ENCODE results near the gene NUAK2. TPM values are rescaled to one million over a fixed set of nuclear protein-coding genes. Genes with fewer than 3 reads are reported as not detected.

NUAK2 gene
- total RNA-seq, 1 experiment from 2014 or later: 9.2 TPM

DNA sequence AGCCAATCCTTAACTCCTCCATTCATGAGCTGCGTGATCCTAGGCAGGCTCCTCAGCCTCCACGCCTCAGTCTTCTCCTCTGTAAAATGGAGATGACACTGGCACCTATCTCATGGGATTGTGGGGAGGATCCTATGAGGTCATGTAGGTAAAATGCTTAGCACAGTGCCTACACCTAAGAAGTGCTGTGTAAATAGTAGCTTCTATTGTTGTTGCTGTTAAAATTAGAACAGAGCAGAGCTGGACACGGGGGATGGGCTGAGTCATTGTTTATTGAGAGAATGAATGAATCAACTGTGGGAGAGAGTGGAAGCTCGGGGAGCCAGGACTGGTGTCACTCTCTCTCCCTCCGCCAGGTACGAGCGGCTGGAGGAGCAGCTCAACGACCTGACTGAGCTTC is 50.8 kb downstream of the NUAK2 start:
- no peak for DNase-seq
- no peaks in the 10 kb centered on the region; the same call in 1 of the 2 replicates for H3K36me3 ChIP-seq (replicated peaks; ENCODE audit: control insufficient read depth, insufficient read depth, low read length)
- no peaks in the 10 kb centered on the region for H3K27me3 ChIP-seq (ENCODE audit: control insufficient read depth, insufficient read depth, low read length)
- H3K4me3 ChIP-seq (ENCODE audit: insufficient read depth, low read depth, low read length): no peak overlapping the region

- DNase-seq: no peak
- Histone ChIP-seq H3K4me3 (ENCODE audit: insufficient read depth, low read depth, low read length) (no peak overlapping the region), H3K36me3 (replicated peaks; ENCODE audit: control insufficient read depth, insufficient read depth, low read length) (no peaks in the 10 kb centered on the region; the same call in 1 of the 2 replicates), H3K27me3 (ENCODE audit: control insufficient read depth, insufficient read depth, low read length) (no peaks in the 10 kb centered on the region)
Observed at GRCh38 chr1:205270271-205270670, 51.3 kb downstream of the NUAK2 start.

GRCh38 chr1:205269711-205270110 is 51.8 kb downstream of the NUAK2 start:
- no peaks in the 10 kb centered on the region for H3K27me3 ChIP-seq (ENCODE audit: control insufficient read depth, insufficient read depth, low read length)
- H3K4me3 ChIP-seq (ENCODE audit: insufficient read depth, low read depth, low read length): no peak overlapping the region
- H3K36me3 ChIP-seq (replicated peaks; ENCODE audit: control insufficient read depth, insufficient read depth, low read length): no peaks in the 10 kb centered on the region; the same call in 1 of the 2 replicates
- DNase-seq: no peak

DNA sequence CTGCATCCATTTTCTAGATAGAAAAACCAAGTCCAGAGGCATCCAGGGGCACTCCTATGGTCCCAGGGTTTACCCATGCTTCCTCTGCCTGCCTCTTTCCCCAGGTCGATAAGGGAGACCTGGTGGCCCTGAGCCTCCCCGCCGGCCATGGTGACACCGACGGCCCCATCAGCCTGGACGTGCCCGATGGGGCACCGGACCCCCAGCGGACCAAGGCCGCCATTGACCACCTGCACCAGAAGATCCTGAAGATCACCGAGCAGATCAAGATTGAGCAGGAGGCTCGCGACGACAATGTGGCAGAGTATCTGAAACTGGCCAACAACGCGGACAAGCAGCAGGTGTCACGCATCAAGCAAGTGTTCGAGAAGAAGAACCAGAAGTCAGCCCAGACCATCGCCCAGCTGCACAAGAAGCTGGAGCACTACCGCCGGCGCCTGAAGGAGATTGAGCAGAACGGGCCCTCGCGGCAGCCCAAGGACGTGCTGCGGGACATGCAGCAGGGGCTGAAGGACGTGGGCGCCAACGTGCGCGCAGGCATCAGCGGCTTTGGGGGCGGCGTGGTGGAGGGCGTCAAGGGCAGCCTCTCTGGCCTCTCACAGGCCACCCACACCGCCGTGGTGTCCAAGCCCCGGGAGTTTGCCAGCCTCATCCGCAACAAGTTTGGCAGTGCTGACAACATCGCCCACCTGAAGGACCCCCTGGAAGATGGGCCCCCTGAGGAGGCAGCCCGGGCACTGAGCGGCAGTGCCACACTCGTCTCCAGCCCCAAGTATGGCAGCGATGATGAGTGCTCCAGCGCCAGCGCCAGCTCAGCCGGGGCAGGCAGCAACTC is 52.5 kb downstream of the NUAK2 start:
- no peak overlapping the region for H3K4me3 ChIP-seq (ENCODE audit: insufficient read depth, low read depth, low read length)
- no peaks in the 10 kb centered on the region for H3K27me3 ChIP-seq (ENCODE audit: control insufficient read depth, insufficient read depth, low read length)
- no peak for DNase-seq
- no peaks in the 10 kb centered on the region; the same call in 1 of the 2 replicates for H3K36me3 ChIP-seq (replicated peaks; ENCODE audit: control insufficient read depth, insufficient read depth, low read length)

DNA sequence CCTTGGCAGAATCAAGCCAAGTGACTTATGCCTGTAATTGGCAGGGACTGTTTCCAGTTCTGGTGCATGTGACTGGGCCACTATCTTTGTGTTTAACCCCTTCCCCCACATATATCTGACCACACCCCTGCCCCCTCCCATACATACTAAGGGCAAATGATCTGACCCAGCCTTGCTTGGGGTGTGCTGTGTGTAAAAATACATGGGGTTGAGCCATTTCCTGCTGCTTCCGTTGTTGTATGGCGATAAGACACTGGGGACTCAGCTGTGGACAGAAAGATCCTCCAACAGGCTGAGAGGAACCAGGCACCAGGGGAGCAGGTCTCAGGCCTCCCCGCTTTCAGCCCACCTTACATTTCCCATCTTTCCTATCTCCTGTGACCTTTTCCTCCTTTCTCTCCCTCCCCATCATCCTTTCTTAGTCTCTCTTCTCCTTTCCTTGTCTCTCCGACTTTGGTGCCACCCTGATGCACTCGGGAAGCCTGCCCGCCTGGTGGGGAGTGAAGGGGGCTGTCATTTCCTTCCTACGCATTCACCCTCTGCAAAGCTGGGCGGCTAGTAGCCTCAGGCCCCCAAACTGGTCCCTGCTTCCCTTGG is 54.1 kb downstream of the NUAK2 start:
- Histone ChIP-seq H3K4me3 (ENCODE audit: insufficient read depth, low read depth, low read length) (no peak overlapping the region), H3K36me3 (replicated peaks; ENCODE audit: control insufficient read depth, insufficient read depth, low read length) (no peaks in the 10 kb centered on the region; the same call in 1 of the 2 replicates)
- no peak for DNase-seq

DNA sequence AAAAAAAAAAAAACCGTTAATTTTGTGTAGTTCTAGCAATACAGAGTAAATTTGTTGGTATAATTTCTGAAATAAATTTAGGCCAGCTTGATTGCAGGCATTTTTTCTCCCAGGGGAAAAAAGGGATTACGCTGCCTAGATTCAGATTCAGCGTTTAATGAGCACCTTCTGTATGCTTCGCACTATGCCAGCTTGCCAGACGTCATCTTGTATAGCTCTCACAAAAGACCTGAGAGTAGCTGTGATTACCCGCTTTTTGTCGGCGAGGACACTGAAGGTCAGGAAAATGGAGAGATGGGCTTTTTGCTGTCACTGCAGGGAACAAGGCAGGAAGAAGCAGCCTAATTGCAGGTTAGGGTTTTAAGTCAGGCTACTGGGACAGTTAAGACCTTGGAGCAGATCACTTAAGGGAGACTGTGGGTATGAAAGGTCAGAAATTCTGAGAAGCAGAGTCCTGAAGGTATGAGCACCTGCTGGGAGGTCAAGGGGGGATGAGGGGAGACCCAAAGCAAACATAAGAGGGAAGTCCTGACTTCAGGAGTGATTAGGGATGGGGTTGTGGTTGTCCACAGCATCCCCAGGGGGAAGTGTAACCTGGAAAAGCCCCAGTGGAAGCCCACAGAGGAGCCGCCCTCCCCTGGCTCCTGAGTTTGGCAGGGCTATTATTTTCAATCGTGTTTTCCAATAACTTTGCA is 54.8 kb downstream of the NUAK2 start:
- no peaks in the 10 kb centered on the region for H3K27me3 ChIP-seq (ENCODE audit: control insufficient read depth, insufficient read depth, low read length)

More for the DNA sequence above, 54.1 kb downstream of the NUAK2 start:
- no peaks in the 10 kb centered on the region for H3K27me3 ChIP-seq (ENCODE audit: control insufficient read depth, insufficient read depth, low read length)

GRCh38 chr1:205263580-205264190 is 57.9 kb downstream of the NUAK2 start:
- no peaks in the 10 kb centered on the region for H3K27me3 ChIP-seq (ENCODE audit: control insufficient read depth, insufficient read depth, low read length)
- H3K4me3 ChIP-seq (ENCODE audit: insufficient read depth, low read depth, low read length): no peak overlapping the region
- DNase-seq: no peak
- no peaks in the 10 kb centered on the region for H3K36me3 ChIP-seq (replicated peaks; ENCODE audit: control insufficient read depth, insufficient read depth, low read length)

More for the DNA sequence above, 54.8 kb downstream of the NUAK2 start:
- no peak for DNase-seq
- no peaks in the 10 kb centered on the region for H3K36me3 ChIP-seq (replicated peaks; ENCODE audit: control insufficient read depth, insufficient read depth, low read length)
- H3K4me3 ChIP-seq (ENCODE audit: insufficient read depth, low read depth, low read length): no peak overlapping the region

- Histone ChIP-seq H3K4me3 (ENCODE audit: insufficient read depth, low read depth, low read length) (no peak overlapping the region), H3K36me3 (replicated peaks; ENCODE audit: control insufficient read depth, insufficient read depth, low read length) (no peaks in the 10 kb centered on the region), H3K27me3 (ENCODE audit: control insufficient read depth, insufficient read depth, low read length) (no peaks in the 10 kb centered on the region)
- DNase-seq: no peak
Observed at GRCh38 chr1:205262731-205263171, 58.8 kb downstream of the NUAK2 start.

DNA sequence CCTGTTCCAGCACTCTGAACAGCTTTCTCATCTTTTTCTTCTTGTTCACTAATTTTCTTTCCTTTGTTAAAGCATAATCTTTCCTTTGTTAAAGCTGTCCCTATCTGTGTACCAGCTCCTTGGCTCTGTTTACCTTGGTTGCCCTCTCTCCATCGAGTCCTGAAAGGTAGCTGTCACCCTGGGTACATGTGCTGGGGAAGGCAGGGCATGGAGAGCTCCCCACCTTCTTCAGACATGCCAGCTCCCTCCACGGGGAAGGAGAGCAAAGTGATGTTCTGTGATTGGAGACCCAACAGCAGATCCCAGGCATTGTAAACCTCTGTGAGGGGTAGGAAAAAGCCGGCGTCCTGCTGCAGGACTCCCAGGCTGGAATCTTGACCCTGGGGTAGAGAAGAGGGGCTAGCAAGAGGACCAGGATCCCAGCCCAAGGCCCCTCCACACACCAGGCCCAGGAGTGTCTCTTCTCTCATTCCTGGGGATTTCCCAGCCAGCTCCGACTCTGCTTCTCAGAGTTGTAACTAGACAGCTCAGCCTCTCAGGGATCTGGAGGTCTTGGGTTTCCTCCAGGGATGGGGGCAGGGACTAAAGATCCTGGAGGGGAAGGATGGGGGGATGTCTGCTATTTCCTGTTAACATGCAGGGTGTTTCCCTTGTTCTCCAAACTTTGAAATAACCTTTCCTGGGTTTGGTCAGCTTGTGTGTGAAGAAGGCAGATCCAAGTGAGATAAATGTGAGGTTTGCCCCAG is 59.4 kb downstream of the NUAK2 start:
- no peak overlapping the region for H3K4me3 ChIP-seq (ENCODE audit: insufficient read depth, low read depth, low read length)
- H3K27me3 ChIP-seq (ENCODE audit: control insufficient read depth, insufficient read depth, low read length): no peaks in the 10 kb centered on the region
- DNase-seq: peak; percentile 70
- no peaks in the 10 kb centered on the region for H3K36me3 ChIP-seq (replicated peaks; ENCODE audit: control insufficient read depth, insufficient read depth, low read length)

DNA sequence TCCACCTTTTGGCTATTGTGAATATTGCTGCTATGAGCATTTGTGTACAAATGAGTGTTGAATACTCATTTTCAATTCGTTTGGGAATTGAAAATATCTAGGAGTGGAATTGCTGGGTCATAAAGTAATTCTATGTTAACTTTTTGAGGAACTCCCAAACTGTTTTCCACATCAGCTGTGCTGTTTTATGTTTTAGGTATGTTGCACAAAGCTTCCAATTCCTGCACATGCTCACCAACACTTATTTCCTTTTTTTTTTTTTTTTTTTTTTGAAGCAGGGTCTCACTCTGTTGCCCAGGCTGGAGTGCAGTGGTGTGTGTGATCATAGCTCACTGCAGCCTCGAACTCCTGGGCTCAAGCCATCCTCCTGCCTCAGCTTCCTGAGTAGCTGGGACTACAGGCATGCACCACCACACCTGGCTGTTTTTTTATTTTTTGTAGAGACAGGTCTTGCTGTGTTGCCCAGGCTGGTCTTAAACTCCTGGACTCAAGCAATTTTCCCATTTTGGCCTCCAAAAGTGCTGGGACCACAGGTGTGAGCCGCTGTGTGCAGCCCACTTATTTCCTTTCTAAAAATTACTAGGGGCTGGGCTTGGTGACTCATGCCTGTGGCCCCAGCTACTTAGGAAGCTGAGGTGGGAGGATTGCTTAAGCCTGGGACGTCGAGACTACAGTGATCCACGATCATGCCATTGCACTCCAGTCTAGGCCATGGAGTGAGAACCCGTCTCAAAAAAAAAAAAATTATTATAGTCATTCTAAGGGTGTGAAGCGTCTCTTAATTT is 60.4 kb downstream of the NUAK2 start:
- Histone ChIP-seq H3K4me3 (ENCODE audit: insufficient read depth, low read depth, low read length) (no peak overlapping the region), H3K36me3 (replicated peaks; ENCODE audit: control insufficient read depth, insufficient read depth, low read length) (no peaks in the 10 kb centered on the region), H3K27me3 (ENCODE audit: control insufficient read depth, insufficient read depth, low read length) (no peaks in the 10 kb centered on the region)
- no peak for DNase-seq

- no peak for DNase-seq
- H3K36me3 ChIP-seq (replicated peaks; ENCODE audit: control insufficient read depth, insufficient read depth, low read length): no peaks in the 10 kb centered on the region
- no peaks in the 10 kb centered on the region for H3K27me3 ChIP-seq (ENCODE audit: control insufficient read depth, insufficient read depth, low read length)
- H3K4me3 ChIP-seq (ENCODE audit: insufficient read depth, low read depth, low read length): no peak overlapping the region
Observed at GRCh38 chr1:205259998-205260397, 61.5 kb downstream of the NUAK2 start.

GRCh38 chr1:205259324-205259832 is 62.2 kb downstream of the NUAK2 start:
- no peak for DNase-seq
- no peak overlapping the region for H3K4me3 ChIP-seq (ENCODE audit: insufficient read depth, low read depth, low read length)
- H3K27me3 ChIP-seq (ENCODE audit: control insufficient read depth, insufficient read depth, low read length): no peaks in the 10 kb centered on the region
- no peaks in the 10 kb centered on the region for H3K36me3 ChIP-seq (replicated peaks; ENCODE audit: control insufficient read depth, insufficient read depth, low read length)

DNA sequence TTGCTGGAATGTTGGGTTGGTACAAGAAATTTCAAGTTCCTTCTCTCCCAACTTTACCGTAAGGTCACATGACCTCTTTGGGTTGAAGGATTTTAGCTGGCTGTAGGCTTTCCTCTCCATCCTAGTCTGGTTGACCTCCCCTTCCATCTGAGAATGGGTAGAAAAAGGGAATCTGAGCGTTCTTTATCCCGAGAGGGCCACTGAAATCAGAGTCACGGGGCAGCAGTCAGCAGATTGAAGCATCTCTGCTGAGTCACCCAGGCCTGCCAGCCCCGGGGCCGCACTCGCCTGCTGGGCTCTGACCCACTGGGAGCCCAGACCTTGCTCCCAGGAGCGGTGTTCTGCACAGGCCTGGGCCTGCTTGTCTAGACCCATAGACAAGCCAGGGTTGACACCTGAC is 62.8 kb downstream of the NUAK2 start:
- DNase-seq: peak; percentile 70
- no peak overlapping the region for H3K4me3 ChIP-seq (ENCODE audit: insufficient read depth, low read depth, low read length)
- H3K36me3 ChIP-seq (replicated peaks; ENCODE audit: control insufficient read depth, insufficient read depth, low read length): no peaks in the 10 kb centered on the region
- no peaks in the 10 kb centered on the region for H3K27me3 ChIP-seq (ENCODE audit: control insufficient read depth, insufficient read depth, low read length)
